Esophagus squamous epithelium (tissue), 5 donors: ENCODE measurements around the gene CHRNA5. TPM values are rescaled to one million over a fixed set of nuclear protein-coding genes. Genes with fewer than 3 reads are reported as not detected.

Experiments
- DNase-seq: peaks from one replicate; lab custom pipeline; 2025; lab: John Stamatoyannopoulos, UW
- H3K27ac ChIP-seq, 4 donors: fragments of 200-600 bp; sonication (generic); one replicate each; pipeline ENCODE4 v1.5.1; 2016 to 2019; ENCODE audit warnings: mild to moderate bottlenecking in 1 of 4
- H3K27me3 ChIP-seq, 4 donors: fragments of 200-600 bp; sonication (generic); 1 replicate in 3 of 4; 2 replicates in 1 of 4; pipeline versions ENCODE4 v1.5.1 to v1.6.0; 2017 to 2021; ENCODE audit warnings: antibody characterized with exemption in 1 of 4
- H3K36me3 ChIP-seq, 3 donors: fragments of 200-600 bp; sonication (generic); one replicate each; pipeline ENCODE4 v1.5.1; 2016 to 2019
- H3K4me1 ChIP-seq, 3 donors: fragments of 200-600 bp; sonication (generic); one replicate each; pipeline ENCODE4 v1.5.1; 2017 to 2019
- H3K4me3 ChIP-seq, 4 donors: fragments of 200-600 bp; sonication (generic); 1 replicate in 3 of 4; 2 replicates in 1 of 4; pipeline ENCODE4 v1.5.1; 2016 to 2019; ENCODE audit warnings: mild to moderate bottlenecking in 2 of 4, moderate library complexity in 1 of 4
- H3K9me3 ChIP-seq, 3 donors: fragments of 200-600 bp; sonication (generic); one replicate each; pipeline ENCODE4 v1.5.1; 2016 to 2019
- CTCF ChIP-seq, 6 experiments: fragments of 450-650 bp in 4 of 6; fragments of 200-600 bp in 2 of 6; sonication (generic) in 2 of 6; IDR thresholded peaks; one replicate each; pipeline ENCODE4 v1.5.1; 2016 to 2019; ENCODE audit warnings: antibody characterized with exemption in 6 of 6, mild to moderate bottlenecking in 4 of 6, moderate library complexity in 4 of 6
- POLR2A ChIP-seq, 4 donors: fragments of 450-650 bp; IDR thresholded peaks; one replicate each; pipeline ENCODE4 v1.6.1; 2017; ENCODE audit warnings: antibody characterized with exemption in 4 of 4, mild to moderate bottlenecking in 4 of 4, moderate library complexity in 3 of 4
- WGBS, 2 donors: methylation state at CpG; one replicate each; pipeline ENCODE4 v1.1.5; 2018; 5-methylcytosine and 5-hydroxymethylcytosine counted together
- intact Hi-C: fragments of 100-400 bp; cut with DNase I; formaldehyde crosslinking; loops from one replicate; pipeline ENCODE4 v1.15.0; 2022
- total RNA-seq, 4 donors: library from RNA; depleted of rRNA; stranded (reverse); fragments of >200 nt; gene quantifications; one replicate each; pipeline ENCODE4 v1.1.0, GENCODE V29; 2016
- donor health status: DM: yes; HTN: yes; CAD: no.

Gene CHRNA5
- total RNA-seq, 4 donors from 2014 or later = 0.95 to 2.9 (median 1.6) TPM

- WGBS, 2 donors = 79 to 80% methylated on average over 4 to 8 of the region's 9 CpGs
- no peak for DNase-seq
- Histone ChIP-seq H3K27ac (no peak overlapping the region), H3K36me3 (no peaks in the 10 kb centered on the region), H3K4me3 (no peak overlapping the region), H3K9me3 (peaks cover 0 to 10% (median 5%) of the 10 kb centered on the region in 3 donors), H3K27me3 (peaks cover 0 to 30% (median 0%) of the 10 kb centered on the region in 4 donors), H3K4me1 (peaks cover 0 to 18% (median 0%) of the 10 kb centered on the region in 3 donors)
- intact Hi-C loops = no loop called here
- TF ChIP-seq POLR2A (IDR thresholded peaks at IDR 0.05) (no peak), CTCF (IDR thresholded peaks at IDR 0.05) (no peak)
Measured at GRCh38 chr15:78630886-78631633, 65.7 kb downstream of the CHRNA5 start.

GRCh38 chr15:78633348-78633747 lies 68.0 kb downstream of the CHRNA5 start:
- TF ChIP-seq POLR2A (IDR thresholded peaks at IDR 0.05) (no peak), CTCF (IDR thresholded peaks at IDR 0.05) (no peak)
- peaks cover 0 to 10% (median 5%) of the 10 kb centered on the region in 3 donors for H3K9me3 ChIP-seq
- no peak overlapping the region for H3K27ac ChIP-seq
- H3K27me3 ChIP-seq = peaks cover 0 to 21% (median 0%) of the 10 kb centered on the region in 4 donors
- no peak overlapping the region for H3K4me3 ChIP-seq
- DNase-seq = no peak
- intact Hi-C loops = no loop called here
- WGBS, 2 donors = 83 to 86% methylated on average over 2 of the region's 2 CpGs
- no peaks in the 10 kb centered on the region for H3K36me3 ChIP-seq
- peaks cover 0 to 8% (median 0%) of the 10 kb centered on the region in 3 donors for H3K4me1 ChIP-seq

- Histone ChIP-seq H3K4me1 (no peaks in the 10 kb centered on the region), H3K9me3 (peaks cover 0 to 10% (median 5%) of the 10 kb centered on the region in 3 donors), H3K27me3 (peaks cover 0 to 11% (median 0%) of the 10 kb centered on the region in 4 donors), H3K4me3 (no peak overlapping the region), H3K27ac (no peak overlapping the region), H3K36me3 (no peaks in the 10 kb centered on the region)
- intact Hi-C loops = no loop called here
- WGBS, 2 donors = 69 to 97% methylated on average over 4 to 7 of the region's 12 CpGs
- no peak for TF ChIP-seq CTCF (IDR thresholded peaks at IDR 0.05)
- TF ChIP-seq POLR2A (IDR thresholded peaks at IDR 0.05) = no peak
- DNase-seq = no peak
Measured at GRCh38 chr15:78634210-78635145, 69.2 kb downstream of the CHRNA5 start.

- intact Hi-C loops = no loop called here
- WGBS, 2 donors = 96 to 97% methylated on average over 4 to 7 of the region's 10 CpGs
- Histone ChIP-seq H3K27me3 (peaks cover 0 to 16% (median 1%) of the 10 kb centered on the region in 4 donors), H3K9me3 (peaks cover 0 to 10% (median 5%) of the 10 kb centered on the region in 3 donors), H3K4me1 (peaks cover 0 to 2% (median 2%) of the 10 kb centered on the region in 3 donors), H3K36me3 (no peaks in the 10 kb centered on the region), H3K27ac (no peak overlapping the region), H3K4me3 (no peak overlapping the region)
- no peak for TF ChIP-seq CTCF (IDR thresholded peaks at IDR 0.05)
- no peak for TF ChIP-seq POLR2A (IDR thresholded peaks at IDR 0.05)
- DNase-seq = no peak
Measured at GRCh38 chr15:78635346-78635745, 70.0 kb downstream of the CHRNA5 start.
